ENCODE measurements around the gene SMG5.

DNA sequence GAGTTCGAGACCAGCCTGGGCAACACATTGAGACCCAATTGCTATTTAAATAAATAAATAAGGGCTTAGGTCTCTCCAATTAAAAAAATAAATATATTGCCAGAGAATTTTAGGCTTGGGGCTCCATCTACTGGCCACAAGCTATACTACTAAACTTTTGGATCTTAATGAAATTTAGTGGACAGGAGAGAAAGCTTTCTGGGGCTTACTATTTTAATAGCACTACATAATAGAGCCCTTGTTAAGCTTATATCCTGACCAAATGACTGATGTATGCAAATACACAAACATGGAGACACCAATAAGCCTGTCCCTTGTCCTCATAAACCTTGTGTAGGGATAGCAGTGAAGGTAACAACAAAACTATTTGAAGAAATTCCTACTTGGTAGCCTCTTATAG, 37.0 kb upstream of the SMG5 start:
- TF ChIP-seq, protein P1, sequence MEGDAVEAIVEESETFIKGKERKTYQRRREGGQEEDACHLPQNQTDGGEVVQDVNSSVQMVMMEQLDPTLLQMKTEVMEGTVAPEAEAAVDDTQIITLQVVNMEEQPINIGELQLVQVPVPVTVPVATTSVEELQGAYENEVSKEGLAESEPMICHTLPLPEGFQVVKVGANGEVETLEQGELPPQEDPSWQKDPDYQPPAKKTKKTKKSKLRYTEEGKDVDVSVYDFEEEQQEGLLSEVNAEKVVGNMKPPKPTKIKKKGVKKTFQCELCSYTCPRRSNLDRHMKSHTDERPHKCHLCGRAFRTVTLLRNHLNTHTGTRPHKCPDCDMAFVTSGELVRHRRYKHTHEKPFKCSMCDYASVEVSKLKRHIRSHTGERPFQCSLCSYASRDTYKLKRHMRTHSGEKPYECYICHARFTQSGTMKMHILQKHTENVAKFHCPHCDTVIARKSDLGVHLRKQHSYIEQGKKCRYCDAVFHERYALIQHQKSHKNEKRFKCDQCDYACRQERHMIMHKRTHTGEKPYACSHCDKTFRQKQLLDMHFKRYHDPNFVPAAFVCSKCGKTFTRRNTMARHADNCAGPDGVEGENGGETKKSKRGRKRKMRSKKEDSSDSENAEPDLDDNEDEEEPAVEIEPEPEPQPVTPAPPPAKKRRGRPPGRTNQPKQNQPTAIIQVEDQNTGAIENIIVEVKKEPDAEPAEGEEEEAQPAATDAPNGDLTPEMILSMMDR (IDR thresholded peaks at IDR 0.05; ENCODE audit: poor library complexity): peak; percentile 69
- no peak for TF ChIP-seq EZH2 (IDR thresholded peaks at IDR 0.05; ENCODE audit: borderline replicate concordance)
- TF ChIP-seq EZH2phosphoT487 (IDR thresholded peaks at IDR 0.05; ENCODE audit: low read depth, severe bottlenecking, unreplicated experiment): no peak
